RKO (cell line): ENCODE measurements around the gene LHFPL3.
A peak's percentile ranks its signal among the peaks of the same experiment; 100 is the strongest.
"Not testable (repeated sequence)": the region's sequence is repeated elsewhere in the genome, so short reads cannot be mapped to it uniquely, and the experiment has no call there.

Experiments used
- DNase-seq: peaks from one replicate; pipeline ENCODE4 v3.0.0-alpha.2; 2016; ENCODE audit warnings: low spot score

The LHFPL3 gene

DNA sequence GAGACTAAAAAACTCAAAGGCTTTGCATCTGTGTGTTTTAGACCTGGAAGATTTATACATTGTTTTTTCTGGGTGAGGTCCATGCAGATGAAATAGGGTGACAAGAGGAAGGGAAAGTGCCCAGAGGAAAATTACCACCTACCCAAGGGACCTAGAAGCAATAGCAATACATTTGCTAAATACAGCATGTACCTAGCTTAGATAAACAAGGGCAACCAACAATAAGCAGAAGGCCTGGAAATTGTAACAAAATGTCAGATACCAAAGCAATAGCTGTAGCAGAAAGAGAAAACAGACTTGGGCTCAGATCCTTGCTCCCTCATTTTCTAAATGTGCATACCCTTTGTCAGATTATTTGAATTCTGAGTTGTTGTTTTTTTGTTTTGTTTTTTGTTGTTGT, 367.2 kb downstream of the LHFPL3 start:
- DNase-seq, result no peak

GRCh38 chr7:104700336-104700735, 371.9 kb downstream of the LHFPL3 start:
- no peak for DNase-seq

GRCh38 chr7:104721027-104721426, 392.6 kb downstream of the LHFPL3 start:
- not testable (repeated sequence) for DNase-seq

GRCh38 chr7:104723001-104723400, 394.6 kb downstream of the LHFPL3 start:
- no peak for DNase-seq

GRCh38 chr7:104758504-104758903, 430.1 kb downstream of the LHFPL3 start:
- DNase-seq, result peak; percentile 73

GRCh38 chr7:104761892-104762291, 433.5 kb downstream of the LHFPL3 start:
- no peak for DNase-seq

- no peak for DNase-seq
These were observed 438.7 kb downstream of the LHFPL3 start for GRCh38 chr7:104767113-104767512.

DNA sequence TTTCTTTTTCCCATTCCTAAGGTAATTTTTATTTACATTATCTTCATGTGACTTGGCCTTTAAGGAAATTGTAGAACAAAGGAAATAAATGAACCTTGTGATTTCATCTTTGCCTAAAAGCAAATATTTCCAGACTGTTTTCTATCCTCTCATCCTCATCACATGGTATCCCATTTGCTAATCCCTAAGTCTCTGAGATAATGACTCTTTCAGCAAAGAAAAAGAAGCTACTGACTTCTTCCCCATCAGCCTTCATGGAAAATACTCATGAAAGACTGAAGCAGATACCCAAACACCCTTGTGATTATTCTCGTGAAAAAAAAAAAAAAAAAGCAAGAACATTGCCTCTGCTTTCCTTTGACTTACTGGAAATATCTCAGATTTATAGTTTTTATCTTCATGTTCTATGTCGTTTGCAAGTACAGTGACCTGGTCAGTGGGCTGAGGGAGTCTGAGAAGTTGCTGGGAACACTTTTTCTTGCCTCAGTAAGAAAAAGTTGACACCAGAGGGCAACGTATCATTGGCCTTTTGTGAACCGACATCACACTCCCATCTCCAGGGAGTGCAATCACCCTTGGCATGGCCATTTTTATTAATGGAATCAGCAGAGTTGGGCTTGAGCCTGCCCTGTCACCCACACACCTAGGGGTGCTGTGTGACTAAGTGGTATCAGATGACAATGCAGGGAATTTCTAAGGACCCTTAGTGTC, 439.6 kb downstream of the LHFPL3 start:
- DNase-seq, result no peak

- DNase-seq, result no peak
These were observed 444.3 kb downstream of the LHFPL3 start for GRCh38 chr7:104772405-104773345.

GRCh38 chr7:104773796-104774195, 445.4 kb downstream of the LHFPL3 start:
- no peak for DNase-seq

GRCh38 chr7:104775531-104775930, 447.1 kb downstream of the LHFPL3 start:
- DNase-seq, result no peak

GRCh38 chr7:104777301-104777800, 448.9 kb downstream of the LHFPL3 start:
- DNase-seq, result no peak

- DNase-seq, result no peak
These were observed 451.5 kb downstream of the LHFPL3 start for GRCh38 chr7:104779888-104780287.

DNA sequence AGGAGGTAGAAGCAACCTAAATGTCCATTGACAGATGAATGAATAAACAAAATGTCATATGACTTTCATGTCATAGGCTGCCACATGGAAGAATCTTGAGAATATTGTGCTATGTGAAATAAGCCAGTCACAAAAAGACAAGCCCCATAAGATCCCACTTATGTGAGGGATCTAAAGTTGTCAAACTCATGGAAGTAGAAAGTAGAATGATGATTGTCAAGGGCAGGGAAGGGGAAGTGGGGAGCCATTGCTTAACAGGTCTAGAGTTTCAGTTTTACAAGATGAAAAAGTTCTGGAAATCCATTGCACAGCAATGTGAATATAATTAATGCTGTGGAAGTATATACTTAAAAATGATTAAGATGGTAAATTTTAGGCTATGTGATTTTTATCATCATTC, 456.3 kb downstream of the LHFPL3 start:
- DNase-seq, result no peak

GRCh38 chr7:104789780-104790179, 461.4 kb downstream of the LHFPL3 start:
- no peak for DNase-seq

DNA sequence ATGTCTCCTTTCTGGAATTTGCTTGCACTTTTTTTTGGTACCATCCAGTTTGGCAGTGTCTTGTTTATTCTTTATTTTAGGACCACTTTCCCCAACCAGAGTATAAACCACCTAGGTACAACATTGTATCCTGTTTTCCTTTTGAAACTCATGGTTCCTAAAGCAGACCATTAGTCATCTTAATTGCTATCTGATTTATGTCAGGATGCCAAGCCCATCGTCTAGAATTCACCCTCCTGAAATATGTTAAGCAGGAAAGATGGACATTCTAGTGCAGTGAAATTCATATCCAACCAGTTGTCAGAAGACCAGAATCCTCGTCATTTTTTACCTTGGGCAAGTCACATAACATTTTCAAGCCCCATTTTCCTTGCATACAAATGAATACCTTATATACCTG, 462.0 kb downstream of the LHFPL3 start:
- no peak for DNase-seq

DNA sequence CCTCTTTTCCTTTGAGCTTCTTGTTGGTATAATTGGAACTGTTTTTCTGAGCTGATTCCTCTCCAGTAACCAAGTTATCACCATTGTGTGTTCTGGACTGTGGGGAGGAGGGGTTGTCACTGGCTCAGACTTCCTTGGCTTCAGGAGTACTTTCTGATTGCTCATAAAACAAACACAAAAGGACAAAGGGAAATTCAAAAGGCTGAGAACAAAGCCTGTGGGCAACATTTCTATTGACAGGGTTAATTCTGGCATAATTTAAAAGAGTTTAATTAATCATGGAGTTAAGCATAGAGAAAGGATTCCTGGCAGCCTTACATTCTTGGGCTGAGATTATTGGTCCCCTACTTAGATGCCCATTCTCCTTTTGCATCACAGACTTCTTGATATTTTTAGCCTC, 462.7 kb downstream of the LHFPL3 start:
- DNase-seq, result no peak

GRCh38 chr7:104793066-104793465, 464.7 kb downstream of the LHFPL3 start:
- DNase-seq, result no peak

DNA sequence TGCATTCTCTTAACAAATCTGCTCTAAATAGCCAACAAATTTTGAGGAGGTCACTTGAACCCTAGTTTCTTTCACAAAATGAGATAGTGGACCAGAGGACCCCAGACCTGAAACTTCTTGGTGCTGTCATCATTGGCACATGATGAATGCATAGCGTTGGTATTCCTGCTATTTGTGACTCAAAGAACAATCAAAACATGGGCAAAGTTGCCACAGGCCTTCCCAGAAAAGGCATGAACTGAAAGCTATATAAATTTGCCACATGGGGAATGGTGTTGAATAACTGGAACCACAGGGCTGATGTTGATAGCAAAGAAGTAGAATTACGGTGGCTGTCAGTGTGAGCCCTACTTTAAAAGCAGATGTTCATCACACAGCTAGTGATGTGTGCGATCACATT, 465.8 kb downstream of the LHFPL3 start:
- DNase-seq, result no peak

GRCh38 chr7:104794589-104794988, 466.2 kb downstream of the LHFPL3 start:
- DNase-seq, result no peak

- DNase-seq, result no peak
These were observed 466.7 kb downstream of the LHFPL3 start for GRCh38 chr7:104795086-104795485.

- DNase-seq, result no peak
These were observed 467.4 kb downstream of the LHFPL3 start for GRCh38 chr7:104795616-104796398.
